Suppressor macrophage (primary cell): Measurements from ENCODE around the gene CSAD.
A peak's percentile ranks its signal among the peaks of the same experiment; 100 is the strongest.

ENCODE experiments used
- DNase-seq, 4 experiments: peaks; one replicate each; pipeline ENCODE4 v3.0.0-alpha.2; 2020 to 2022
- total RNA-seq, 17 experiments: gene quantifications; one replicate each; lab custom pipeline; 2026; ENCODE audit warnings: mixed read lengths in 6 of 17, inconsistent platforms in 3 of 17; lab: John Stamatoyannopoulos, UW

The CSAD gene, protein sequence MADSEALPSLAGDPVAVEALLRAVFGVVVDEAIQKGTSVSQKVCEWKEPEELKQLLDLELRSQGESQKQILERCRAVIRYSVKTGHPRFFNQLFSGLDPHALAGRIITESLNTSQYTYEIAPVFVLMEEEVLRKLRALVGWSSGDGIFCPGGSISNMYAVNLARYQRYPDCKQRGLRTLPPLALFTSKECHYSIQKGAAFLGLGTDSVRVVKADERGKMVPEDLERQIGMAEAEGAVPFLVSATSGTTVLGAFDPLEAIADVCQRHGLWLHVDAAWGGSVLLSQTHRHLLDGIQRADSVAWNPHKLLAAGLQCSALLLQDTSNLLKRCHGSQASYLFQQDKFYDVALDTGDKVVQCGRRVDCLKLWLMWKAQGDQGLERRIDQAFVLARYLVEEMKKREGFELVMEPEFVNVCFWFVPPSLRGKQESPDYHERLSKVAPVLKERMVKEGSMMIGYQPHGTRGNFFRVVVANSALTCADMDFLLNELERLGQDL
- 2.2 to 13.4 (median 9.3) reads per million in 17 experiments for total RNA-seq

DNA sequence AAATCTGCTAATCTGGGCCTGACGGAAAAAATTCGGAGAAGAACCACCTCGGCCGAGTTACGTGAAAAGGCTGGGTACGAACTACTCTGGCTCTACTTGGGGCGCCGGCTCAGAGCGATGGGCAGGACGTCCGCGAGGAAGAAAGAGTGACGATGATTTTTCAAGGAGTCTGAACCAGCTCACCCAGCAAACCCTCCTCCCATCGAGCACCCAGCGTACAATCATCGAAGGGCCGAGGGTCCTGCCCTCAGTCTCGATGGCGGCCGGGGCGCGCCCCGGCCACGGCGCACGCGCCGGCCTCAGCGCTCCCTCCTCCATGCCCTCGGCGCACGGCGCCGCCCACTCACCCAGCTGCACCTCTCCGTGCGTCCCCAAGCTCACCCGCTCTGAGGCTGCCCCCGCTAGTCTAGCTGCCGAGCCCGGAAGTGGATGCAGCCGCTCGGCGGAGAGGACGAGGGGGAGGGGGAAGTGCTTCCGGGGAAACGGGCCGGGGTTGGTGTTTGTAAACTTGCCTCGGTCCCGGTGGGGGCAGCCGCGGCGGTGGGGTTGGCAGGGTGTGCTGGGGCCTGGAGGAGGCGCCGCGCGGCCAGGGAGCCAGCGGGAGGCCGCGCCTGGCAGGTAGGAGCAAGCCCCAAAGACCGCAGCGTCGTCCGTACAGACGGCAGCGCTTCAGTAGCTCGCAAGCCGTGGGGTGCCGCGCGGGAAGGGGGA lies at the start of gene CSAD, which contains the start of gene ZNF740:
Gene CSAD, minus strand, starts transcription at position 706 of the 711 bp plus-strand sequence. CDS start 7,455 bp downstream, outside the sequence.
Gene ZNF740, plus strand, starts transcription at position 503 of the 711 bp plus-strand sequence. CDS start 1,262 bp downstream, outside the sequence.
- peak; percentile 97 to 99 (median 99) for DNase-seq

DNA sequence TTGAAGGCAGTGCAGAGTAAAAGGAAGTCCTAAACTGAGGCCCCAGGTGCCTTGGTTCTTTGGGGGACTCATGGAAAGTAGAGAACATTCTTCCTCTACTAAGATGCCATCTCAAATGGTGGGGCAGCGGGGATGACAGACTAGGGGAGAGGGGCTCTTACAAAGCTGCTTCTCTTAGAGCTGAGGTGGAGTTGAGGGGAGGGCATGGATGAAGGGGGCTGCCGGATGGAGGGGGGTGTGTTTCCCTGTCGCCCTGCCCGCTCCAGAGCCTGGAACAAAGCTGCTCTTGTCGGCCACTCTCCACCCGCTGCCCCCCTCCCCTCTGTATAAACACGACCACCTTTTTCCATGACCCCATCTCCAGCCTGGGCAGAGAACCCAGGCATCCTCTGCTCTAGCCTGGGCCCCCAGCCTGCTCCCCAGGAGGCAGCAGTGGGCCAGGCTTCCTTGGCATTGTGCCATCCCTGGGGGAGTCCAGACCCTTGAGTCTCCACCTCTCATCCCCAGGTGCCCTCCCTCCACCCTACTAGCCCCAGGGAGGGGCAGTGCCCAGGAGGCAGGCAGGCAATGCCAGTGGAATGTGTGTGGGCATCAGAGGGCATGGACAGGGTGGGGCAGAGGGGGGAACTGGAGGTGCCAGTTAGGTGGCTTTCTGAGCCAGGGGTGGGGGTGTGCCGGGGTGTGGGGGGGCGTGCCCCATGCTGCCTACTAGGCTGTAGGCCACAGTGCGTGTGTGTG lies 49.6 kb upstream of the CSAD start:
- DNase-seq: no peak

DNA sequence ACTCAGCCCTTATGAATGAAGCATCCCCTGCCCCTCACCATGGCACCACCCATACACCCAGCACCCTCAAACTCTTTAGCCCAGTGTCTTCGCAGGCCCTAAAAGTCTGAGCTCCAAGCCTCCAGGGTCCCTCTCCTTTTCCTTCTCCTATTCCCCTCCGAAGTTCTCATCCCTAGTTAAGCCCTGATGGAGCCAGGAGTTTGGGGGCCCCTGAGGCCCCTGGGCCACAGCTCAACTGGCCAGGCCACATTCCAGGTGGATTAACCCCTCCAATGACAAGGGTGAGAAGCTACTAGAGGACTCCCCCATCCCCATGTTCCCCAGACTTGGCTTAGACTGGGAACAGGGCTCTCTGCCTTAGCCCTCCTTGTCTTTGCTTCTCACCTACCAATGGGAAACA lies 48.7 kb upstream of the CSAD start:
- DNase-seq: no peak

DNA sequence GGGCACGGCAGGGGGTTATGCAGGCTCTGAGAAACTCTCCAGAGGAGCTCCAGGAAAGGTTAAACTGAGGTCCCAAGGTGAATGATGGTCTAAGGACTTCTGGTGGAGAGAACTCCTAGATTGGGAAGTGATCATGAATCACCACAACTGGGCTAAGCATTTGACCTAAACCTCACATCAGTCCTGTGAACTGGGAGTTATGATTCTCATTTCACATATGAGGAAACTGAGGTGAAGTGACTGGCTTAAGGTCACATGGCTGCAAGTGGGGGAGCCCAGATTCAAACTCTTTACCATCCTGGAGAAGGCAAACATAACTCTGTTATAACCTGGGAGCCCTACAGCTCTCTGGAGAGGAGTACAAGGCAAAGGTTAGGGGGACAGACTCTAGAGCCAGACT lies 47.1 kb upstream of the CSAD start:
- peak in 3 of 4 experiments; percentile 53 to 55 (median 53) for DNase-seq

DNA sequence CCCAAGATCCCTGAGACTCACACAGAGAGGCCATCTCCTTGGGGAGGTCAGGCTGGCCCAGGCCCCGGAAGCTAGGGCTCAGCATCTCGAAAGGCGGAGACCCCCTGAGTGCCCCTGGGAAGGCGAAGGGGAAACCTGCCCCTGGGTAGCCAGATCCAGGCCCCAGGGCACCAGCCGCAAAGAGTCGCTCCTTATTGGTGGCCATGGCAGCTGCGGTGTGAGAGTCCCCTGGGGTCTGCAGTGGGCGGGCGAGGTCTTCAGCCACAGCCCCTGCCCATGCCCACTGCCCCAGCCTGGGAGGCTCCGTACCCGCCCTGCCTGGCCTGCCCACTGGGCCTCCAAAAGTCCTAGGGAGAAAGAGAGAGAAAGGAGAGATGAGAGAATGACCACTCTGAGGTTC lies 46.6 kb upstream of the CSAD start:
- DNase-seq: no peak

DNA sequence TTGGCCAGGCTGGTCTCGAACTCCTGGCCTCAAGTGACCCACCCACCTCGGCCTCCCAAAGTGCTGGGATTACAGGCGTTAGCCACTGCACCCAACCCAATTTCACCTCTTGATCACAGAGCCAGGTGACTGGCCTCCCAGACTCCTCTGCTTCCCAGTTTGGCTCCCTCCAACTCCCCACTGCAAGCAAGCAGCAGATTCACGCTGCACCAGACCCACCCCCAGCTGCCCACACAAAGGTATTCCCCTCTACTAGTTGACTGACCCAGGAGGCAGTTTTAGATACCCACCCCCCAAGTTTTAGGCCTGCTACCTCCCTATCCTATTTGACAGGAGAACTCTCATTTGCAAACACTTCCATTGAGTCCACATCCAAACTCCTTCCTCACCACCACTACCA lies 46.1 kb upstream of the CSAD start:
- no peak for DNase-seq

DNA sequence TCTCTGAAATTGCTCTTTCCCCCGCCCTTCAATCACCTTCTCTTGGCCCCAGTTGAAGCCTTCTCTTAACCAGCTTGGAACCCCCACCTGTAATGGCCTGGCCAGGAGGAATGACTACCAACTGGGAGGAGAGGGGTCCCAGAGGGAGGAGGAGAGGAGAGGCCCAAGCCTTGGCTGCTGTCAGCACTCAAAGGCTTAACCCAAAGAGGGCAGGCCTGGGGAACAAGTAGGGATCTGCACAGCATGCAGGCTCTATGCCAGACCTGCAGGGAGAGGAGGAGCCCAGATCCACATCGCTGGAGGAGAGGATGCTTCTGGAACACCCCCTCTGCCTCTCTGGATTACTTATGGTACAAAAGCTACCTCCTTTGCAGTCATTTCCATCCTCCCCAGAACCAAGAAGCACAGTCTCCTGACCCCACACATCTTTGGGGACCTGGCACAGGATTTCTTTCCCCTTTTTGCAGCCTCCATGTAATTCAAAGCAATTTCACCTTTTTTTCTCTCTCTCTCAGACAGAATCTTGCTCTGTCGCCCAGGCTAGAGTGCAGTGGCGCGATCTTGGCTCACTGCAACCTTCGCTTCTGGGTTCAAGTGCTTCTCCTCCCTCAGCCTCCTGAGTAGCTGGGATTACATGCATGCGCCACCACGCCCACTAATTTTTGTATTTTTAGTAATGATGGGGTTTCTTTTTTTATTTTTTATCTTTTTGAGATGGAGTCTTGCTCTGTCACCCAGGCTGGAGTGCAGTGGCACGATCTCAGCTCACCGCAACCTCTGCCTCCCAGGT lies 45.1 kb upstream of the CSAD start:
- DNase-seq: no peak

DNA sequence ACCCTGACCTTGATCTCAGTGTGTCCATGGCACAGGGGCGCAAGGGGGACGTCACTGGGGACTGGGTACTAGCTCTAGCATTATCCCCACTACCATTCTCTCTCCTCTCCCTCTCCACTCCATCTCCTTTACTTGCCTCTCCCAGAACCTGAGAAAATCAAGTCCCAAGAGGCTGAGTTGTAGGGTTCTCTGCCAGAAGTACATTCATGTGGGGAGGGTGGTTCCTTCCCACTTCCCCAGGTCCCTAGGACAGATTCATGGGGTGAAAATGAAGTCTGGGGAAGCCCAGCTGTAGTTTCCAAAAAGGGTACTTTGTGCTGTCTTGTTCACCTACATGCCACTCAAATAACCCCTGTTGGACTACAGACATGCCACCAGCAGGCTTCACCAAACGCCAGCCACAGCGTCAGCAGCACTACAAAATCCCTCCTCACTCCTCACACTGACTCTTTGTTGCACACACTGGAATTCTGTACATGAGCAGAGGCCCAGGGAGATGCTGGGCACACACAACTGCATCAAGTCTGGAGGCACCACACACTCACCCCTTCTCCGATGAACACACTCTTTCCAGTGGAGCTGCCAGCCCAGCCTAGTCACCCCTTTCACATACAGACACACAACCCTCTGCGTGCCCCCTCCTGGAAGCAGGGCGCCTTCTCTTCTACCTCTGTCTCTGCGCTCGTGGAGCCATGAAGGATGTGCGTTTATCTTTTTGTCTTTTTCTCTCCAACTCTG lies 44.3 kb upstream of the CSAD start:
- DNase-seq: no peak

DNA sequence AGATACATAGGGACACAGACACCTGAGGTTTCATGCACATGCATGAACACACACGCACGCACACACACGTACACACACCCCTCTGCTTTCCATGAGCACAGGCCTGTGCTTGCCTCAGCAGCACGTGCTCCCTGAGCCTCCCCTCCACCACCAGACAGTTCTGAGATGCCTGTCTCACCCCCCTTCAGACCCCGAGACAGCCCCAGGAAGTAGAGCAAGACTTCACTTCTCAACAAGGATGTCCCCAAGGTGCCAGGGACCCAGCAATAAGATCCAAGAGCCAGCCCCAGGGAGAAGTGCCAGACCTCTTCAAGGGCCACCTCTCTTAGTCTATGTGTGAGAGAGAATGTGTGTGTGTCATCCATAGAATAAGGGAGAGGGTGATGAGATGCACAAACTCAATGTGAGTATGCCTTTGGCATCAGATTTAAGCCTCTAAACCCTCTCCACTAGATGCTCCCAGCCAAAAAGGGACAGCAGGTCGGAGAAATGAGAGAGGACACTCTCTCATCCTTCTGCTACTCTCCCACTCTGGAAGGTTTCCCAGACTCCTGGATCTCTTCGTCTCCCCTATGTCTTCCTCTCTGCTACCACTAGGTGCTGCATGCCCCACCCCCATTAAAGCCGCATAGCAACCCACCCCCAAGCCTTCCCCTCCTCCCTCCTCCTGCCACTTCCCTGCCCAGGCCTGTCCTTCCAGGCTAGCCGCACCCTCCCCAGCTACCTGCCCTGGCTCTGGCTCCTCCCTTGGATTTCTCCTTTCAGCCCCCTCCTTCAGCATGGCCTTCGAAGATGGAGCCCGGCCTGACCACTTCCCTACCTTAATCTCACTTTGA lies 43.6 kb upstream of the CSAD start:
- no peak for DNase-seq

DNA sequence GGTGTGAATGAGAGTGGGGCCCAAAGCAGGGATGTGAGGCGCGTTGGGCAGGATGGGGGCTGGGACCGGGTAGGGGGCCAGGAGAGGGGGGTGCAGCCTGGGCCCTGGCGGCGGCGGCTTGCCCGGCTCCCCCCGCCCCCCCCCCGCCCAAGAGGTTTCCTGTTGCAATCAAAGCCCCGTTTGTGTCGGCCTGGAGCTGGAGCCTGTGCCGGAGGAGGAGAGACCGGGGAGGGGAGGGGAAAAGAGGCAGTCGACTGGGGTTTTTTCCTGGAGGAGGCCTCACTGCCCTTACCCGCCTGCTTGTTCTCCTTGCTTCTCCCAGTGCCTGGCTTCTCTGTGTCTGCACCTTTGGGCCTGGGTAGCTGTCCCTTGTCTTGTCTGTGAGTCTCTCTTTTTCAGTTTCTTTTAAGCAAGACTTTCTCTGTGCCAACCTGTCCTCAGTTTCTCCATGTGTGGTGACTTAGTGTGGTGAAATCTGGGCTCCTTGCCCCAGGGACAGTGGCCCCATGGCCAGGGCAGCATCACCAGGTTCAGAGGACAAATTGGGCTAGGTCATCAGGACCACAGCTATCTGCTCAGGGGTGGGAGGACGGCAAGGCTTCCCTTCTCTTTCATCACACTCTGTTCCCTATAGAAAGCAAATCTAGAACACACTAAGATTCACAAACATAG lies 42.8 kb upstream of the CSAD start:
- DNase-seq: peak in 3 of 4 experiments; percentile 40 to 64 (median 53)

DNA sequence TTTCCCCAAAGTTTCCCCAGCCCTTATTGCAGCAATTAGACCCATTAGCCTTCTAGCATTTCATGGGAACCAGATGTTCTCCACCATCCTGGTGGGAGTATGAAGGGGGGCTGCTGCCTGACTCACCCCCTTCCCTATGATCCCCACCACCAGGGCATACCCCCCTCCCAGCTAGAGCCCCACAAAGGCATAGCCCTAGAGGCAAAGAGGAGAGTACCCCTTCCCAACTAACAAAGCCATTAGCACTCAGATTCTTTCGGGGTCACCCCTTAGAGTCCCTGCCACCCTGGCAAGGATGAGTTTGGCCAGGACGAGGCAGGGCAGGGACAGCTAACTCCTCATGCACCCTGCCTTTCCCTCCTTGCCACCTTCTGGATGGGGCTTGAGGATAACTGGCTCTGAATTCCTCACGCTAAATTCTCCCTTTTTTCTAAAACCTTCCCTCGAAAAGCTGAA lies 42.1 kb upstream of the CSAD start:
- DNase-seq: no peak

DNA sequence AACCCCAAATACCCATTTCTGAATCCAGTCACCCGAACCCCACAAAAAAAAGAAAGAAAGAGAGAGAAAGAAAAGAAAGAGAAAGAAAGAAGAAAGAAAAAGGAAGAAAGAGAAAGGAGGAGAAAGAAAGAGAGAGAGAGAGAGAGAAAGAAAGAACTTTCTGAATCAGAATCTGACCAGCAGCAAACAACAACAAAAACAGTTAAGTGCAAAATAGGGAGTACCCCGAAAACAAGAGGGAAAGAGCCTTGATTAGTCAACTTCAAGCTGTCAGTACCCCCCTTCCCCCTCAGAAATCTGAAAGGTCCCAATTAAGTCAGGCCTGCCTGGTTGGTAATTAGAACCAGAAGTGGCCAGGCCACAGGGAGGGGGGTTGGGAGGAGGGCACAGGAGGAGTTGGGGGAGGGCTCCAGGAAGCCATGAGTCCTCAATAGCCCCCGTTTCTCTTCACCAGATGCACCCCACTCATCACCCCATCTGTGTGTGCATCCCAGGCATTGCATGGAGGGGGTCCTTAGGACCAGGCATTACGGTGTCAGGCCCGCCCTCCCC lies 41.5 kb upstream of the CSAD start:
- no peak for DNase-seq

DNA sequence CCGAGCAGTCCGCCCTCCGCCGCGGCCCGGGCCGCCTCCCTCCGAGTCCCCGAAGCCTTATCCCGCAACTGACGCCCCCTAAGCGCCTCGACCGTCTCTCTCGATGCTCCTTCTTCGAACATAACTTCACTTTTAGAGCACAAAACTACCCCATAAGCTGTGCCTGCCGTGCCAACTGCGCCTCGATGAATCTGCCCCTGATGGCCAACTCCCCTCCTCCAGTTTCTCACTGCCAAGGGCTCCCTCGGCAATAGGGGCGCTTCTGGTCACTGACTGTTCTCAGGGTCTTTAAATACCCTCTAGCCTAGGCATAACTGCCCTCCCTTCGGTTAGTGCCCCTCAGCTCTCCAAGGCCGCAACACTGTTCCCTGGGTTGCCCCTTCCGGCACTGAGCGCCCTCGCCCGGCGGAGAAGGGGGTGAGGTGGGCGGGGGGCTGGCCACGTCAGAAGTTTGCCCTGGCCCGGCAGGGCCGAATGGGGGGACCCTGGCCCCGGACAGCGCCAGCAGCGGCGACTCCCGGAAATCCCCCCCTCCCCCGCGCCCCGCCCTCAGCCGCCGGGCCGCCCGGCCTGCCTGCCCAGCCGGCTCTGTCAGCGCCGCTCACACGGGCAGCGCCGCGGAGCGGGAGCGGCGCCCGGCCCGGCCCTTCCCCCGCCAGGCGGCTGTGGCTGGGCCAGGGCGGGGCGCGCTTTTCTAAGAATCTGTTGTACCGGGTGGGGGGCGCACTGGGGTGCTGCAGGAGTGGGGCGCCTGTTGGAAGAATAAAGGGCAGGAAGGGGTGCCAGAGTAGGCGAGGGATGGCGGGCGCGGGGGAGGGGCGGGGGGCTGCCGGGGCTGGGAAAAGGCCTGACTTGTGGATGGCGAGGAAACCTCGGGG lies 40.7 kb upstream of the CSAD start:
- peak; percentile 69 to 89 (median 76) for DNase-seq

DNA sequence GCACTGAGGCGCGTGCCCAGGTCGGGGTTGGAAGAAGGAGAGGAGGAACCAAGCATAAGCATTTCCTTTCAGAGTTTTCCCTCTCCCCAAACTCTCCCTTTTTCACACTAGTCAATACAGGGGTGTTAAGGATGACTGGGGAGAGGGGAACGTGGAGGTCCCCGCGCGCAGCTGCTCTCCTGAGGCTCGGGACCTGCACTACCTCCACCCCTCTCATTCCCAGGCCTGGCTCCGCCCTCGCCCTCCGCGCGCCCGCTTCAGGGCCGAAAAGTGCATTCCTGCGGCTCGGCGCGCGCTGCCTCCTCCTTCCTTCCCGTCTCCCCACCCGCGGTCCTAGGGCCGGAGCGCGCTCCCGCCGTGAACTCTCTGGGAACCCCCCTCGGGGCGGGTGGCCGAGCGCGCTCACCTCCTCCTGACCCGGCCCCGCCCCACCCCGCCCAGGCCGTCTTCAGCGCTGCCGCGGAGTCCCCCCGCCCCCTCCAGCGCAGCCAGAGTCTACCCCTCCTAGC lies 40.0 kb upstream of the CSAD start:
- peak; percentile 95 to 99 (median 98) for DNase-seq

DNA sequence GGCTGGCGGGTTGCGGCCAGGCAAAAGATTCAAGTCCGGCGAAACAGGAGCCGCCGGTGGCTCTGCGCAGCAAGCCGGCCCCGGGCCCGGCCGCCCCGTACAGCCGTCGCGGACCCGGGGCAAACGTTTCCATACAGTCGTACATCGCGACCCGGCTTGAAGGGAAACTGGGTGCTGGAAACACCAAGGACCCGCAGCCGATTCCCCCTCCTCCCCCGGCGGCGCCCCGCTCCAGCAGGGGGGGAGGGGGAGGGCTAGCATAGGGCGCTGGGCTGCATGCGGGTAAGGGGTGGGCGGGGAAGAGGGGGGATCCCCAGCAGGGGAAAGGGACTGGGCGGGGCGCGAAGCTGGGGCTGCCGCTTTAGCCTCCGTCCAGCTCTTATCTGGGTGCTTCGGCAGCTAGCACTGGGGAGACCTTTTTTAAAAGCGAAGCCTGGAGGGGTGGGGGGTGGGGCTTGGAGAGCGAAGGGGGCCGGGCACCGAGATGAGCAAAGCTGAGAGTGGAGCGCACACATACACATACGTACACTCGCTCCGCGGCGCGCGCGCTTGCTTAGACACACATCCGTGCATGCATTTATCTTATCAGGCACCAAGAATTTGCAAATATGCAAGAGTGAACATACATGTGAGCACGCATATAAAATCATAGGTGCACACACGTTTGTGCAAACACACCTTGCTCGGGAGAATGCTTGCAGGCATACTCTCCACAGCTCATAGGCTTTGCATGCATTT lies 39.4 kb upstream of the CSAD start:
- DNase-seq: peak; percentile 79 to 89 (median 82)

DNA sequence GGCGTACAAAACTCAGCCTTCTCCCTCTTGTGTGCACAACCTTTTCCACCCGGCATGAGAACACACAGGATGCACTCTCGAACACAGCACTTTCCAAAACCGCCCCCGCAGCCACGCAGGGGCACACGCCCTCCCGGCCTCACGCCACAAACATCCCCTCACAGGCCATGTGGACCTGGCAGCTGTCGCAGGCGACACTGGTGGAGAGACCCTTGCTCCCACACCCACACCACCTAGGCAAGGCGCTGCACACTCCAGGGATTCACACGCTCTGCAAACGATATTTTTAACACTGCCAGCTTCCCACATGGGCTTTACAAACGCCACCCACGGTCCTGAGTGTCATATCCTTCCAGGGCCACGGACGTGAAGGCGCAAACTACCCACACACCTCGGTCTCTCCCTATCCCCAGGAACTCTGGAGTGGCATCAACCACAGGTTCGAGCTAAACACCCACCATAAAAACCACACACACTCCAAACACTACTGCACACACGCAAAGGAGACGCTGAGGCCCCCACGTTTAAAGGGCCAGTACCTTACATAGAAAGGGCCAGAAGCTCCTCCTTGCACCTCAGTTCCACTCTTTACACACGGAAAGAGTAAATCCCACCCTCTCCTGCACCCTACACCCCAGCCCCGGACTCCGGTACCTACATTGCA lies 38.7 kb upstream of the CSAD start:
- DNase-seq: peak; percentile 92 to 99 (median 94)
